ENCODE results near the gene OR4X1. TPM values are rescaled to one million over a fixed set of nuclear protein-coding genes. Genes with fewer than 3 reads are reported as not detected.
"Not testable (repeated sequence)": the region's sequence is repeated elsewhere in the genome, so short reads cannot be mapped to it uniquely, and the experiment has no call there.

The OR4X1 gene
- total RNA-seq, result not detected

GRCh38 chr11:48263423-48263911 is at the start of gene OR4X1:
OR4X1 (plus strand) TSS chr11:48263861; CDS start chr11:48263861, 0 bp downstream.
- POLR2A ChIA-PET, result no interaction called here
- H3K4me3 Mint-ChIP-seq, result no peak within 1 kb of the TSS
- H3K9me3 Mint-ChIP-seq (ENCODE audit: low read depth), result no peaks in the 10 kb centered on the region
- H3K4me1 Mint-ChIP-seq, result no peaks in the 10 kb centered on the region
- no peak within 1 kb of the TSS for H3K27ac Mint-ChIP-seq
- no peak for DNase-seq
- H3K36me3 Mint-ChIP-seq (ENCODE audit: low read depth), result no peaks in the 10 kb centered on the region
- intact Hi-C loops (cut with DNase I, micrococcal nuclease), result no loop called here
- ATAC-seq, result no peak
- CTCF ChIA-PET, result no interaction called here
- no peaks in the 10 kb centered on the region for H3K27me3 Mint-ChIP-seq

DNA sequence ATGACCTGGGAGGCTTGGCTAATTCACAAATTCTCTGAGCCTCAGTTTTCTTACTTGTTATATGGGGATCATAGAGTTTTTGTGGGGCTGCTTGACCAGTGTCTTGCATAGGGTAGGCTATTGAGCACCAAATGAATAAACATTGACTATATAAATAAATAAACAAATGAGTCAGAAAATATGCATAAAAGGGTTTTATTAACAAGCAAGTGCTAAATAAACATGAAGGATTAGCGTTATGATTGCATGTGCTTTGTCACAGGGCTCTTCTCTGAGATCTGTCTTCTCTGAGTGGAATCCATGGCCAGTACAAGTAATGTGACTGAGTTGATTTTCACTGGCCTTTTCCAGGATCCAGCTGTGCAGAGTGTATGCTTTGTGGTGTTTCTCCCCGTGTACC is 47.2 kb upstream of the OR4X1 start, which contains the start of gene OR4B1:
Gene OR4B1, plus strand, starts transcription at position 301 of the 400 bp plus-strand sequence. Its CDS starts 0 bp downstream, at position 301.
- Mint-ChIP-seq H3K36me3 (ENCODE audit: low read depth) (no peaks in the 10 kb centered on the region), H3K4me1 (no peaks in the 10 kb centered on the region), H3K9me3 (ENCODE audit: low read depth) (no peaks in the 10 kb centered on the region), H3K27me3 (no peaks in the 10 kb centered on the region), H3K27ac (no peak within 1 kb of the TSS), H3K4me3 (no peak within 1 kb of the TSS)
- intact Hi-C loops (cut with DNase I, micrococcal nuclease), result no loop called here
- ChIA-PET POLR2A (no interaction called here), CTCF (no interaction called here)
- ATAC-seq (no peak), DNase-seq (no peak)

GRCh38 chr11:48228761-48229160 is 34.9 kb upstream of the OR4X1 start:
- Mint-ChIP-seq H3K4me1 (no peaks in the 10 kb centered on the region), H3K27me3 (peaks cover 15% of the 10 kb centered on the region), H3K27ac (no peak overlapping the region), H3K36me3 (ENCODE audit: low read depth) (no peaks in the 10 kb centered on the region), H3K9me3 (ENCODE audit: low read depth) (no peaks in the 10 kb centered on the region), H3K4me3 (no peak overlapping the region)
- intact Hi-C loops (cut with DNase I, micrococcal nuclease), result no loop called here
- POLR2A ChIA-PET, result no interaction called here
- DNase-seq (no peak), ATAC-seq (no peak)
- CTCF ChIA-PET, result interaction anchor here (1.6 kb wide), 1 partner anchor 56 kb away, joined by 4 read pairs; no protein-coding TSS in a partner anchor

DNA sequence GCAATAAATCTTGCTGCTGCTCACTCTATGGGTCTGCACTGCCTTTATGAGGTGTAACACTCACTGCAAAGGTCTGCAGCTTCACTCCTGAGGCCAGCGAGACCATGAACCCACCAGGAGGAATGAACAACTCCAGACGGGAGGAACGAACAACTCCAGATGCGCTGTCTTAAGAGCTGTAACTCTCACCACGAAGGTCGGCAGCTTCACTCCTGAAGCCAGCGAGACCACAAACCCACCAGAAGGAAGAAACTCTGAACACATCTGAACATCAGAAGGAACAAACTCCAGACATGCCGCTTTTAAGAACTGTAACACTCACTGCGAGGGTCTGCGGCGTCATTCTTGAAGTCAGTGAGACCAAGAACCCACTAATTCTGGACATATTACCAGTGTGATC is 33.6 kb upstream of the OR4X1 start:
- H3K27ac Mint-ChIP-seq; ATAC-seq; H3K4me3 Mint-ChIP-seq; H3K9me3 Mint-ChIP-seq (ENCODE audit: low read depth); POLR2A ChIA-PET; intact Hi-C loops (cut with DNase I, micrococcal nuclease); H3K36me3 Mint-ChIP-seq (ENCODE audit: low read depth); DNase-seq; H3K4me1 Mint-ChIP-seq: not testable (repeated sequence)
- peaks cover 18% of the 10 kb centered on the region for H3K27me3 Mint-ChIP-seq
- CTCF ChIA-PET, result interaction anchor here (1.6 kb wide), 1 partner anchor 58 kb away, joined by 4 read pairs; no protein-coding TSS in a partner anchor

DNA sequence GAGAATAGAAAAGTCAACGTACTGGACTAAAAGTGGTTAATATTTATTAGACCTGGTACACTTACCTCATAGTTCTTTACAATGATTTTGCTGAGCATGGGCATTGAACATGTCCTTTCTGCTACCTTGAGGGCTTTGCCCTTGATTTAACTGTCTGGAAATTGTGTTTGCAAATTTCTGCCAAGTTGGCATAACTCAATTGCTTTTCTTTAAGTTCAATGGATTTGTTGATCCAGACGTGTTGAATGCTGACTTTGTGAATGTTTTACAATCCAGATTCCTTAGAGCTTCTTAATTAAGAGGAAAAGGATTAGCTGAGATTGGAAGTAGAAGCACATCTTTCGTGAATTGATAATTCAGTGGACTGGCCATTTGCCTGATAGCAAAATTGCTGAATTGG is 25.9 kb upstream of the OR4X1 start:
- ATAC-seq, result no peak
- intact Hi-C loops (cut with DNase I, micrococcal nuclease), result no loop called here
- no peaks in the 10 kb centered on the region for H3K9me3 Mint-ChIP-seq (ENCODE audit: low read depth)
- ChIA-PET CTCF (no interaction called here), POLR2A (no interaction called here)
- no peaks in the 10 kb centered on the region for H3K36me3 Mint-ChIP-seq (ENCODE audit: low read depth)
- peaks cover 12% of the 10 kb centered on the region for H3K27me3 Mint-ChIP-seq
- no peak overlapping the region for H3K4me3 Mint-ChIP-seq
- no peaks in the 10 kb centered on the region for H3K4me1 Mint-ChIP-seq
- no peak overlapping the region for H3K27ac Mint-ChIP-seq
- no peak for DNase-seq

- intact Hi-C loops (cut with DNase I, micrococcal nuclease), result no loop called here
These were observed 21.2 kb upstream of the OR4X1 start for GRCh38 chr11:48242501-48242900.

GRCh38 chr11:48244804-48245203 is 18.9 kb upstream of the OR4X1 start, which contains the start of gene OR4X2:
OR4X2 (plus strand) TSS chr11:48245104; CDS start chr11:48245104, 0 bp downstream.
- no peak within 1 kb of the TSS for H3K27ac Mint-ChIP-seq
- peaks cover 12% of the 10 kb centered on the region for H3K27me3 Mint-ChIP-seq
- H3K4me1 Mint-ChIP-seq, result no peaks in the 10 kb centered on the region
- DNase-seq, result no peak
- no peaks in the 10 kb centered on the region for H3K36me3 Mint-ChIP-seq (ENCODE audit: low read depth)
- ChIA-PET CTCF (no interaction called here), POLR2A (no interaction called here)
- intact Hi-C loops (cut with DNase I, micrococcal nuclease), result no loop called here
- H3K4me3 Mint-ChIP-seq, result no peak within 1 kb of the TSS
- peaks cover 8% of the 10 kb centered on the region for H3K9me3 Mint-ChIP-seq (ENCODE audit: low read depth)
- no peak for ATAC-seq

More at GRCh38 chr11:48242501-48242900, 21.2 kb upstream of the OR4X1 start:
- CTCF ChIA-PET, result interaction anchor here (0.7 kb wide), 1 partner anchor 388 kb away, joined by 3 read pairs; no protein-coding TSS in a partner anchor
- ATAC-seq, result no peak
- no peaks in the 10 kb centered on the region for H3K9me3 Mint-ChIP-seq (ENCODE audit: low read depth)
- POLR2A ChIA-PET, result no interaction called here
- no peak overlapping the region for H3K27ac Mint-ChIP-seq
- H3K4me3 Mint-ChIP-seq, result no peak overlapping the region
- H3K27me3 Mint-ChIP-seq, result peaks cover 12% of the 10 kb centered on the region
- H3K36me3 Mint-ChIP-seq (ENCODE audit: low read depth), result no peaks in the 10 kb centered on the region
- no peaks in the 10 kb centered on the region for H3K4me1 Mint-ChIP-seq
- DNase-seq, result no peak

DNA sequence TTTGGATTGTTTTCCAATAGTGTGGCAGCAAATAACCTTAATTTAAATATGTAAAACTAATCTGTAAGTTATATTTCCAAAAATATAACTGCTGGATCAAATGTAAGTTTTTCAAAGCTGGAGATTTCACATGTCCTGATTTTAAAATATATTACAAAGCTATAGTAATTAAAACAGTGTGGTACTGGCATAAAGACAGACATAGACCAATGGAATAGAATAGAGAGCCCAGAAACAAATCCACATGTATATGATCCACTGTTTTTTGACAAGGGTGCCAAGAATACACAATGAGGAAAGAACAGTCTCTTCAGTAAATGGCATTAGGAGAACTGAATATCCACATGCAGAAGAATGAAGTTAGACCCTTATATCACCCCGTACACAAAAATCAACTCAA is 14.8 kb upstream of the OR4X1 start:
- POLR2A ChIA-PET, result no interaction called here
- H3K27ac Mint-ChIP-seq, result no peak overlapping the region
- no peaks in the 10 kb centered on the region for H3K4me1 Mint-ChIP-seq
- CTCF ChIA-PET, result no interaction called here
- DNase-seq (no peak), ATAC-seq (no peak)
- H3K9me3 Mint-ChIP-seq (ENCODE audit: low read depth), result peaks cover 8% of the 10 kb centered on the region
- H3K36me3 Mint-ChIP-seq (ENCODE audit: low read depth), result no peaks in the 10 kb centered on the region
- intact Hi-C loops (cut with DNase I, micrococcal nuclease), result no loop called here
- H3K4me3 Mint-ChIP-seq, result no peak overlapping the region
- peaks cover 10% of the 10 kb centered on the region for H3K27me3 Mint-ChIP-seq

DNA sequence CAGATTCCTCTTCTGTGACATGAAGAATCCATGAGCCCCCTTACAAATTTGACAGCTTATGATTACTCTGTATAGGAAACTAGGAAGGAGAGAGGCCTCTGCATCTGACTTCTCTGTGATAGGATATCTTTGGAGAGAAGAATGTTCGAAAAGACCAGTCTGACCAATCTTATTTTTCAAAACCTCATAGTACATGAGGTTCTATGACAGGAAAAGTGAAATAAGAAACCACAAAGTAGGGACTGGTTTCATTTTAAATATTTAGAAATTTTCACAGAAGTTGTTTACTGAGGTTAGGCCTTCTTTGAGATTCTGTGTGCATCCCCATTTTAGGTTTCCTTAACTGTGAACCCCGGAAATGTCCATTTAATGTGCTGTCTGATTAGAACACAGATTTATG is 2.1 kb upstream of the OR4X1 start:
- Mint-ChIP-seq H3K27ac (no peak overlapping the region), H3K27me3 (peaks cover 8% of the 10 kb centered on the region), H3K9me3 (ENCODE audit: low read depth) (no peaks in the 10 kb centered on the region), H3K36me3 (ENCODE audit: low read depth) (no peaks in the 10 kb centered on the region), H3K4me1 (no peaks in the 10 kb centered on the region), H3K4me3 (no peak overlapping the region)
- DNase-seq (no peak), ATAC-seq (no peak)
- intact Hi-C loops (cut with DNase I, micrococcal nuclease), result no loop called here
- ChIA-PET CTCF (no interaction called here), POLR2A (no interaction called here)

DNA sequence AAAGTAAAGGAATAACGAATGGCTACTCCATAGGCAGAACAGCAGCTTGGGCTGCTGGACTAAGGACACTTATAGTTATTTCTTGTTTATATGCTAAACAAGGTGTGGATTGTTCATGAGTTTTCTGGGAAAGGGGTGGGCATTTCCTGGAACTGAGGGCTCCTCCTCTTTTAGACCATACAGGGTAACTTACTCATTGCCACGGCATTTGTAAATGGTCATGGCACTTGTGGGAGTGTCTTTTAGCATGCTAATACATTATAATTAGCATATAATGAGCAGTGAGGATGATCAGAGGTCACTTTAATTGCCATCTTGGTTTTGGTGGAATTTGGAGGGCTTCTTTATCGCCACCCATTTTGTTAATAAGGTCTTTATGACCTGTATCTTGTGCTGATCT is 7.0 kb downstream of the OR4X1 start:
- Mint-ChIP-seq H3K4me1 (no peaks in the 10 kb centered on the region), H3K27me3 (peaks cover 3% of the 10 kb centered on the region), H3K4me3 (no peak overlapping the region), H3K36me3 (ENCODE audit: low read depth) (no peaks in the 10 kb centered on the region), H3K27ac (no peak overlapping the region), H3K9me3 (ENCODE audit: low read depth) (no peaks in the 10 kb centered on the region)
- intact Hi-C loops (cut with DNase I, micrococcal nuclease), result no loop called here
- POLR2A ChIA-PET, result no interaction called here
- peak; percentile 9 for DNase-seq
- CTCF ChIA-PET, result no interaction called here
- ATAC-seq, result no peak

DNA sequence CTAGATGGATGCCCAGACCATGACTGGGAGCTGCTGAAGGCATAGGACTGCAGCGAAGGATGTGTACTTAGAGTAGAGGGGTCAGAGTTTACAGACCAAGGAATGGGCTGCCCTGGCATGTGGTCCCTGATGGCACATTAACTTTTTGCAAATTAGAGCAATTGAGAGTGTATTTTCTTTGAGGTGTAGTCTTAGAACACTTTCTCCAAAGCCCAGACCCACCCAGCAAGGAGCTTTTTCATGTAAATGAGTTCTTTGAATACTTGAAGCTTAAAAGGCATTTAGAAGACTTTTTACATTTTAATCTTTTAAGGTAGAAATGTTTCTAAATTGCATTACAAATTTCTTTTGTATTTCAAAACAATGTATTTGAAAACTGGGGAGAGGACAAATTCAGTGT is 8.9 kb downstream of the OR4X1 start:
- no peaks in the 10 kb centered on the region for H3K4me1 Mint-ChIP-seq
- no peak for ATAC-seq
- DNase-seq, result no peak
- no peak overlapping the region for H3K4me3 Mint-ChIP-seq
- H3K9me3 Mint-ChIP-seq (ENCODE audit: low read depth), result no peaks in the 10 kb centered on the region
- CTCF ChIA-PET, result interaction anchor here (1.4 kb wide), 1 partner anchor 36 kb away, joined by 7 read pairs; no protein-coding TSS in a partner anchor
- POLR2A ChIA-PET, result no interaction called here
- no peak overlapping the region for H3K27ac Mint-ChIP-seq
- no peaks in the 10 kb centered on the region for H3K36me3 Mint-ChIP-seq (ENCODE audit: low read depth)
- intact Hi-C loops (cut with DNase I, micrococcal nuclease), result no loop called here
- H3K27me3 Mint-ChIP-seq, result peaks cover 3% of the 10 kb centered on the region

- POLR2A ChIA-PET, result no interaction called here
- Mint-ChIP-seq H3K36me3 (ENCODE audit: low read depth) (no peaks in the 10 kb centered on the region), H3K4me3 (no peak within 1 kb of the TSS), H3K9me3 (ENCODE audit: low read depth) (no peaks in the 10 kb centered on the region), H3K4me1 (peaks cover 4% of the 10 kb centered on the region), H3K27me3 (peaks cover 8% of the 10 kb centered on the region), H3K27ac (no peak within 1 kb of the TSS)
- intact Hi-C loops (cut with DNase I, micrococcal nuclease), result loop anchor here (5.0 to 10.0 kb wide), 5 partner anchors 134 to 1229 kb away; no protein-coding TSS in a partner anchor
- CTCF ChIA-PET, result interaction anchor here (0.5 kb wide), 1 partner anchor 224 kb away, joined by 3 read pairs; no protein-coding TSS in a partner anchor
- no peak for ATAC-seq
- no peak for DNase-seq
These were observed 42.3 kb downstream of the OR4X1 start, which contains the start of gene OR4S1 for GRCh38 chr11:48305923-48306322. OR4S1 (plus strand) TSS chr11:48306223; CDS start chr11:48306223, 0 bp downstream.
